SK-N-SH (cell line): ENCODE results near the gene IL18RAP. TPM values are rescaled to one million over a fixed set of nuclear protein-coding genes. Genes with fewer than 3 reads are reported as not detected.

ENCODE experiments used
- CTCF ChIA-PET: fragments of 300-600, 350-600 bp; formaldehyde crosslinking; extraction: SDS; loops from one replicate; lab custom pipeline; 2021; lab: Yijun Ruan, JAX
- POLR2A ChIA-PET: fragments of 350-600 bp; sonication (Branson Sonifier 250); formaldehyde crosslinking; extraction: SDS; loops from one replicate; lab custom pipeline; 2020; ENCODE audit warnings: antibody characterized with exemption, inconsistent platforms; lab: Yijun Ruan, JAX
- DNase-seq: peaks from one replicate; pipeline ENCODE4 v3.0.0; 2012
- H2AFZ ChIP-seq: fragments of 200-600 bp; sonication (generic); 2 replicates; pipeline ENCODE4 v1.8.1; 2016; ENCODE audit warnings: antibody characterized with exemption, mild to moderate bottlenecking, low read depth
- H3F3A ChIP-seq: fragments of 200-600 bp; sonication (generic); replicated peaks from 2 replicates; pipeline ENCODE3; 2016; ENCODE audit warnings: antibody characterized with exemption, mild to moderate bottlenecking; ENCODE audit not compliant: insufficient read depth
- H3K27ac ChIP-seq, 2 experiments: fragments of 200-500 bp in 1 of 2; fragments of 200-600 bp in 1 of 2; sonication (Bioruptor generic) in 1 of 2; sonication (generic), shearing (Covaris generic) in 1 of 2; 2 replicates each; pipeline versions ENCODE4 v1.5.1 to v1.6.1; 2014 to 2016; ENCODE audit warnings: low read depth in 2 of 2, inconsistent platforms in 1 of 2, low read length in 1 of 2, mild to moderate bottlenecking in 1 of 2, mixed read lengths in 1 of 2
- H3K27me3 ChIP-seq: fragments of 200-600 bp; sonication (generic), shearing (Covaris generic); 2 replicates; pipeline ENCODE4 v1.6.1; 2016; ENCODE audit warnings: mixed run types; ENCODE audit not compliant: insufficient read depth
- H3K36me3 ChIP-seq, 2 experiments: fragments of 200-500 bp in 1 of 2; fragments of 200-600 bp in 1 of 2; sonication (Bioruptor generic) in 1 of 2; sonication (generic) in 1 of 2; replicated peaks in 1 of 2; 2 replicates each; pipeline versions ENCODE3 to v1.5.1; 2014 to 2016; ENCODE audit warnings: low read length in 1 of 2, mild to moderate bottlenecking in 1 of 2; ENCODE audit not compliant: insufficient read depth in 2 of 2, control insufficient read depth in 1 of 2
- H3K4me1 ChIP-seq, 2 experiments: fragments of 200-500 bp in 1 of 2; fragments of 200-600 bp in 1 of 2; sonication (Bioruptor generic) in 1 of 2; sonication (generic), shearing (Covaris generic) in 1 of 2; 2 replicates each; pipeline versions ENCODE4 v1.5.1 to v1.6.1; 2014 to 2016; ENCODE audit warnings: low read depth in 1 of 2, low read length in 1 of 2, mixed run types in 1 of 2; ENCODE audit not compliant: insufficient read depth in 2 of 2, control insufficient read depth in 1 of 2
- H3K4me2 ChIP-seq: fragments of 200-600 bp; sonication (generic), shearing (Covaris generic); 2 replicates; pipeline ENCODE4 v1.6.1; 2017; ENCODE audit warnings: mixed run types
- H3K4me3 ChIP-seq, 2 experiments: fragments of 200-500 bp in 1 of 2; fragments of 200-600 bp in 1 of 2; sonication (Bioruptor generic) in 1 of 2; sonication (generic), shearing (Covaris generic) in 1 of 2; 2 replicates each; pipeline versions ENCODE4 v1.5.1 to v1.8.1; 2014 to 2016; ENCODE audit warnings: low read depth in 2 of 2, inconsistent platforms in 1 of 2, low read length in 1 of 2, mild to moderate bottlenecking in 1 of 2, mixed read lengths in 1 of 2, moderate library complexity in 1 of 2
- H3K79me2 ChIP-seq: fragments of 200-600 bp; sonication (generic); 2 replicates; pipeline ENCODE4 v1.8.1; 2017; ENCODE audit warnings: mild to moderate bottlenecking; ENCODE audit not compliant: insufficient read depth
- H3K9ac ChIP-seq: fragments of 200-600 bp; sonication (generic); 2 replicates; pipeline ENCODE4 v1.6.1; 2017; ENCODE audit warnings: mixed run types
- H3K9me2 ChIP-seq: fragments of 200-600 bp; sonication (generic); 2 replicates; pipeline ENCODE4 v1.6.1; 2017; ENCODE audit warnings: mixed run types
- H3K9me3 ChIP-seq: fragments of 200-600 bp; sonication (generic); 2 replicates; pipeline ENCODE4 v1.6.1; 2017; ENCODE audit warnings: mixed run types, mild to moderate bottlenecking, moderate library complexity
- H4K20me1 ChIP-seq: fragments of 200-600 bp; sonication (generic); 2 replicates; pipeline ENCODE4 v1.6.1; 2017; ENCODE audit warnings: mild to moderate bottlenecking, mixed run types; ENCODE audit not compliant: insufficient read depth
- CHD2 ChIP-seq: fragments of 150-350 bp; IDR thresholded peaks from 2 replicates; pipeline ENCODE4 v1.6.1; 2018; ENCODE audit warnings: low read length; ENCODE audit not compliant: partially characterized antibody
- EZH2phosphoT487 ChIP-seq: fragments of 200-600 bp; sonication (generic); IDR thresholded peaks from 2 replicates; pipeline ENCODE4 v1.6.1; 2017; ENCODE audit warnings: low read depth, mixed run types, mild to moderate bottlenecking, antibody characterized with exemption, moderate library complexity, borderline replicate concordance
- FOSL2 ChIP-seq: IDR thresholded peaks from 2 replicates; pipeline ENCODE4 v1.4.0; 2012; ENCODE audit warnings: low read depth, mild to moderate bottlenecking, moderate library complexity, borderline replicate concordance
- FOXJ3 ChIP-seq: sonication (generic); formaldehyde crosslinking; IDR thresholded peaks from 2 replicates; pipeline ENCODE4 v1.5.1; 2020; ENCODE audit warnings: mild to moderate bottlenecking, missing genetic modification reagents
- FOXM1 ChIP-seq: IDR thresholded peaks from 2 replicates; pipeline ENCODE4 v1.4.0; 2012; ENCODE audit warnings: low read depth, mild to moderate bottlenecking
- GABPA ChIP-seq: IDR thresholded peaks from 2 replicates; pipeline ENCODE4 v1.4.0; 2012; ENCODE audit warnings: low read depth, mild to moderate bottlenecking
- GATA2 ChIP-seq: sonication (generic); formaldehyde crosslinking; IDR thresholded peaks from 2 replicates; pipeline ENCODE4 v1.5.0; 2020; ENCODE audit warnings: mild to moderate bottlenecking, missing genetic modification reagents
- IRF3 ChIP-seq: fragments of 150-350 bp; IDR thresholded peaks from 2 replicates; pipeline ENCODE4 v1.6.1; 2016; ENCODE audit warnings: mild to moderate bottlenecking, low read depth, low read length
- JUND ChIP-seq: IDR thresholded peaks from 2 replicates; pipeline ENCODE4 v1.4.0; 2012
- MAX ChIP-seq: IDR thresholded peaks from 2 replicates; pipeline ENCODE4 v1.4.0; 2012; ENCODE audit warnings: low read depth
- NRF1 ChIP-seq: IDR thresholded peaks from 2 replicates; pipeline ENCODE4 v1.6.1; 2012; ENCODE audit warnings: low read depth, mild to moderate bottlenecking, low read length
- POLR2AphosphoS5 ChIP-seq: IDR thresholded peaks from 2 replicates; pipeline ENCODE4 v1.6.1; 2012; ENCODE audit warnings: low read depth, low read length
- RCOR1 ChIP-seq: fragments of 150-350 bp; IDR thresholded peaks from 2 replicates; pipeline ENCODE4 v1.6.1; 2017; ENCODE audit warnings: antibody characterized with exemption, low read length
- REST ChIP-seq: IDR thresholded peaks from 2 replicates; pipeline ENCODE4 v1.6.1; 2012; ENCODE audit warnings: mild to moderate bottlenecking, low read depth, low read length, moderate library complexity
- RFX5 ChIP-seq: IDR thresholded peaks from 2 replicates; pipeline ENCODE4 v1.6.1; 2012; ENCODE audit warnings: mild to moderate bottlenecking, improper control_type of control experiment, low read length
- SIN3A ChIP-seq: IDR thresholded peaks from 2 replicates; pipeline ENCODE4 v1.6.1; 2012; ENCODE audit warnings: low read depth, mild to moderate bottlenecking, low read length, moderate library complexity, borderline replicate concordance
- SMC3 ChIP-seq: IDR thresholded peaks from 2 replicates; pipeline ENCODE4 v1.6.1; 2012; ENCODE audit warnings: low read depth, low read length, improper control_type of control experiment
- TAF1 ChIP-seq: IDR thresholded peaks from 2 replicates; pipeline ENCODE4 v1.6.1; 2012; ENCODE audit warnings: low read depth, mild to moderate bottlenecking, low read length, moderate library complexity, borderline replicate concordance
- TCF12 ChIP-seq: IDR thresholded peaks from 2 replicates; pipeline ENCODE4 v1.4.0; 2012
- TEAD4 ChIP-seq: IDR thresholded peaks from 2 replicates; pipeline ENCODE4 v1.4.0; 2012; ENCODE audit warnings: mild to moderate bottlenecking, borderline replicate concordance; ENCODE audit not compliant: insufficient read depth
- USF2 ChIP-seq: fragments of 150-350 bp; IDR thresholded peaks from 2 replicates; pipeline ENCODE4 v1.6.1; 2017; ENCODE audit warnings: antibody characterized with exemption, low read length, low read depth, borderline replicate concordance
- WGBS: methylation state at CpG from one replicate; pipeline ENCODE4 v1.1.6; 2017; ENCODE audit warnings: low lambda C conversion rate; 5-methylcytosine and 5-hydroxymethylcytosine counted together
- polyA plus RNA-seq, 3 experiments: library from polyadenylated mRNA; depleted of rRNA; stranded (reverse); fragments of >200 nt; gene quantifications; 2 replicates each; pipeline ENCODE4 v1.2.3, GENCODE V29; 2012

Gene IL18RAP
- polyA plus RNA-seq, 1 of the 3 experiments (the other 2 are of a cell fraction): not detected

GRCh38 chr2:102453501-102453900 is 30.5 kb downstream of the IL18RAP start (continued):
- TF ChIP-seq REST (no peak), TCF12 (no peak), NRF1 (no peak)

GRCh38 chr2:102455061-102455670 is 32.2 kb downstream of the IL18RAP start:
- H3K27me3 ChIP-seq: peaks cover 37% of the 10 kb centered on the region; the same call in 1 of the 2 replicates
- no peak overlapping the region for H3K27ac ChIP-seq
- H3K4me2 ChIP-seq: no peak overlapping the region
- WGBS: 6% methylated on average over 2 of the region's 2 CpGs
- H3K9me2 ChIP-seq: no peaks in the 10 kb centered on the region
- ChIA-PET POLR2A (no interaction called here), CTCF (no interaction called here)
- H3K4me1 ChIP-seq: no peaks in the 10 kb centered on the region
- H3K79me2 ChIP-seq: no peaks in the 10 kb centered on the region
- H3K36me3 ChIP-seq: no peaks in the 10 kb centered on the region
- no peaks in the 10 kb centered on the region for H3F3A ChIP-seq
- H3K9ac ChIP-seq: no peak overlapping the region
- TF ChIP-seq REST: no peak
- no peak for TF ChIP-seq IRF3
- no peak for TF ChIP-seq JUND
- TF ChIP-seq SMC3: no peak
- no peak for TF ChIP-seq FOSL2
- no peak for TF ChIP-seq RCOR1
- TF ChIP-seq SIN3A: no peak
- TF ChIP-seq RFX5: no peak
- TF ChIP-seq MAX: no peak
- TF ChIP-seq GABPA: no peak
- no peak for TF ChIP-seq FOXJ3 (CRISPR knock-in tag)
- TF ChIP-seq TAF1: no peak
- no peak for TF ChIP-seq GATA2 (CRISPR knock-in tag)
- no peak for TF ChIP-seq TCF12
- TF ChIP-seq TEAD4: no peak
- TF ChIP-seq CHD2: no peak
- no peak for TF ChIP-seq USF2
- TF ChIP-seq EZH2phosphoT487: no peak
- no peak for TF ChIP-seq POLR2AphosphoS5
- TF ChIP-seq FOXM1: no peak
- TF ChIP-seq, all 33 proteins: peak for 0
- peaks cover 6% of the 10 kb centered on the region; the same call in 1 of the 2 replicates for H3K9me3 ChIP-seq
- no peak for DNase-seq
- no peaks in the 10 kb centered on the region for H4K20me1 ChIP-seq
- no peak overlapping the region for H2AFZ ChIP-seq
- no peak overlapping the region for H3K4me3 ChIP-seq
